ENCODE data around the gene LMX1B.
"Not testable (repeated sequence)": the region's sequence is repeated elsewhere in the genome, so short reads cannot be mapped to it uniquely, and the experiment has no call there.

LMX1B gene

DNA sequence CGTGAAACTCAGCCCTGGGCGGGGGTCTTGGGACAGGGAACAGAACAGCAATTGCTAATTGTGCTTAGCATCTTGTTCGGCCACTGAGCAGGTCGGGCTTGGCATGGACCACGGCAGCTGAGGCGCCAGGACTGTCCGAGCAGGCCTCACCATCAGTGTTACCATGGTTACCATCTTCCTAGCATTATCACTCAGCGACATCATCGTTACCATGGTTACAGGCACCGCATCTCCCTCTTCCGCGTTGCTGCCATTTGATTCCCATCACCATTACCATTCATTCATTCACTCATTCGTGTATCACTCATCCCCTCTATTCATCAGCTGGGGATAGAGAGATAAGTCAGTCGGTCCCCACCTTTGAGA is 110.1 kb downstream of the LMX1B start:
- TF ChIP-seq, protein P1, sequence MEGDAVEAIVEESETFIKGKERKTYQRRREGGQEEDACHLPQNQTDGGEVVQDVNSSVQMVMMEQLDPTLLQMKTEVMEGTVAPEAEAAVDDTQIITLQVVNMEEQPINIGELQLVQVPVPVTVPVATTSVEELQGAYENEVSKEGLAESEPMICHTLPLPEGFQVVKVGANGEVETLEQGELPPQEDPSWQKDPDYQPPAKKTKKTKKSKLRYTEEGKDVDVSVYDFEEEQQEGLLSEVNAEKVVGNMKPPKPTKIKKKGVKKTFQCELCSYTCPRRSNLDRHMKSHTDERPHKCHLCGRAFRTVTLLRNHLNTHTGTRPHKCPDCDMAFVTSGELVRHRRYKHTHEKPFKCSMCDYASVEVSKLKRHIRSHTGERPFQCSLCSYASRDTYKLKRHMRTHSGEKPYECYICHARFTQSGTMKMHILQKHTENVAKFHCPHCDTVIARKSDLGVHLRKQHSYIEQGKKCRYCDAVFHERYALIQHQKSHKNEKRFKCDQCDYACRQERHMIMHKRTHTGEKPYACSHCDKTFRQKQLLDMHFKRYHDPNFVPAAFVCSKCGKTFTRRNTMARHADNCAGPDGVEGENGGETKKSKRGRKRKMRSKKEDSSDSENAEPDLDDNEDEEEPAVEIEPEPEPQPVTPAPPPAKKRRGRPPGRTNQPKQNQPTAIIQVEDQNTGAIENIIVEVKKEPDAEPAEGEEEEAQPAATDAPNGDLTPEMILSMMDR (IDR thresholded peaks at IDR 0.05; ENCODE audit: low read depth, low read length, poor library complexity, severe bottlenecking), result no peak
- no peak for TF ChIP-seq EZH2phosphoT487 (IDR thresholded peaks at IDR 0.05; ENCODE audit: borderline replicate concordance, low read length)

DNA sequence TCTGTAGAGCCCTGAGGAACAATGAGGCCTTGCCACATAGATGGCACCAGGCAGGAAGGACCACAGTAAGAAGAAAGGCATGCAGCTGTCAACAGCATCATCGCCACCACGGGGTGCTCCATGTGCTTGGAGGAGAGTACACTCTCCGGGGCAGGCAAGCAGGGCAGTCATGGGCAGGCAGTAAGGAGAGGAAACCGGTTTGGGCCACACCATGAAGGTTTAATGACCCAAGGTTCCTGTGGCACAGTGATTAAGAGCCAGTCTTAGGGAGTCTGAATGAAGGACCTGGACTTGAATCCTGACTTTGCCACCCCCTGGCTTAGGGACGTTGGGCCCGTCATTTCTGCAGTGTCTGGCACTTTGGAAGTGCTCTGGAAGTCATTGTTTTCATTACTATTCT is 110.5 kb downstream of the LMX1B start:
- Histone ChIP-seq H3K27me3 (ENCODE audit: control insufficient read depth, low read length) (no peaks in the 10 kb centered on the region), H3K79me2 (ENCODE audit: control insufficient read depth, low read length) (no peaks in the 10 kb centered on the region), H3K4me1 (ENCODE audit: control insufficient read depth, low read length) (peaks cover 43% of the 10 kb centered on the region), H3K9me2 (replicated peaks; ENCODE audit: control insufficient read depth, low read length) (no peaks in the 10 kb centered on the region), H3K9me3 (ENCODE audit: control insufficient read depth, insufficient read depth, low read length) (no peaks in the 10 kb centered on the region), H3F3A (ENCODE audit: control insufficient read depth, insufficient read depth) (peaks cover 18% of the 10 kb centered on the region), H4K20me1 (ENCODE audit: control insufficient read depth, insufficient read depth, low read depth, low read length) (no peaks in the 10 kb centered on the region), H3K27ac (ENCODE audit: low read depth, low read length) (no peak overlapping the region), H3K4me3 (ENCODE audit: low read length) (no peak overlapping the region), H3K4me2 (ENCODE audit: low read length) (no peak overlapping the region), H3K36me3 (ENCODE audit: control insufficient read depth, low read length) (no peaks in the 10 kb centered on the region)
- no peak for TF ChIP-seq EZH2phosphoT487 (IDR thresholded peaks at IDR 0.05; ENCODE audit: borderline replicate concordance, low read length)
- TF ChIP-seq, protein P1 (IDR thresholded peaks at IDR 0.05; ENCODE audit: low read depth, low read length, poor library complexity, severe bottlenecking), result no peak

More for the DNA sequence above, 110.1 kb downstream of the LMX1B start:
- Histone ChIP-seq H3K27ac (ENCODE audit: low read depth, low read length) (no peak overlapping the region), H3K9me3 (ENCODE audit: control insufficient read depth, insufficient read depth, low read length) (no peaks in the 10 kb centered on the region), H3K4me2 (ENCODE audit: low read length) (peak overlapping the region; percentile 84), H3K27me3 (ENCODE audit: control insufficient read depth, low read length) (no peaks in the 10 kb centered on the region), H3K4me3 (ENCODE audit: low read length) (peak overlapping the region; percentile 74), H3K9me2 (replicated peaks; ENCODE audit: control insufficient read depth, low read length) (no peaks in the 10 kb centered on the region), H3K36me3 (ENCODE audit: control insufficient read depth, low read length) (no peaks in the 10 kb centered on the region), H3K4me1 (ENCODE audit: control insufficient read depth, low read length) (peaks cover 47% of the 10 kb centered on the region), H3K79me2 (ENCODE audit: control insufficient read depth, low read length) (no peaks in the 10 kb centered on the region), H3F3A (ENCODE audit: control insufficient read depth, insufficient read depth) (peaks cover 18% of the 10 kb centered on the region), H4K20me1 (ENCODE audit: control insufficient read depth, insufficient read depth, low read depth, low read length) (no peaks in the 10 kb centered on the region)

DNA sequence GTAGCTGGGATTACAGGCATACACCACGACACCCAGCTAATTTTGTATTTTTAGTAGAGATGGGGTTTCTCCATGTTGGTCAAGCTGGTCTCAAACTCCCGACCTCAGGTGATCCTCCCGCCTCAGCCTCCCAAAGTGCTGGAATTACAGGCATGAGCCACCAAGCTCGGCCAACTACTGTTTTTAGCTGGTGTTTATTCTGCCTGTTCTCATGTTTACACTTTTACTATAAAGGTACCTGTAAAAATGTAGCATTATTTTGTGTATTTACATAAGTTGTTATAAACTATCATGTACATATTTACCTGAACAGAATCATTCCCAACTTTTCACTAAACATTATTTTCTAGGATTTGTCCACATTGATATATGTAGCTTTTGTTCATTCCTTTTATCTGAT is 111.8 kb downstream of the LMX1B start:
- H3K4me3 ChIP-seq (ENCODE audit: low read length); H3K9me3 ChIP-seq (ENCODE audit: control insufficient read depth, insufficient read depth, low read length); H3K27me3 ChIP-seq (ENCODE audit: control insufficient read depth, low read length); H3K4me2 ChIP-seq (ENCODE audit: low read length); H3K36me3 ChIP-seq (ENCODE audit: control insufficient read depth, low read length); H3K27ac ChIP-seq (ENCODE audit: low read depth, low read length); H3K9me2 ChIP-seq (replicated peaks; ENCODE audit: control insufficient read depth, low read length); H3K79me2 ChIP-seq (ENCODE audit: control insufficient read depth, low read length); H4K20me1 ChIP-seq (ENCODE audit: control insufficient read depth, insufficient read depth, low read depth, low read length): not testable (repeated sequence)
- Histone ChIP-seq H3K4me1 (ENCODE audit: control insufficient read depth, low read length) (peaks cover 30% of the 10 kb centered on the region), H3F3A (ENCODE audit: control insufficient read depth, insufficient read depth) (peaks cover 18% of the 10 kb centered on the region)

DNA sequence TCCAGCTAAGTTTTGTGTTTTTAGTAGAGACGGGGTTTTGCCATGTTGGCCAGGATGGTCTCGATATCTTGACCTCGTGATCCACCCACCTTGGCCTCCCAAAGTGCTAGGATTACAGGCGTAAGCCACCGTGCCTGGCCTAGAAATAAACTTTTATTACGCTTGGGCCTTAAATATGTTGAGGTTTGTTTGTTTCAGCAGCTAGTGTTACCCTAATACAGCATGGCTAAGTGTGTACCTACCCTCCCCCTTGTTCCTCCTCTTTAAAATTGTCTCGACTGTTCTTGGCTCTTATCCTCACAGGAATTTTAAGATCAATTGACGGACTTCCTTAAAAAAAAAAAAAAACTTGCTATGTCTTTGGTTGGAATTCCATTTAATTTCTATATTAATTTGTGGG is 114.5 kb downstream of the LMX1B start:
- not testable (repeated sequence) for H4K20me1 ChIP-seq (ENCODE audit: control insufficient read depth, insufficient read depth, low read depth, low read length); H3K79me2 ChIP-seq (ENCODE audit: control insufficient read depth, low read length); H3K9me2 ChIP-seq (replicated peaks; ENCODE audit: control insufficient read depth, low read length); H3K4me2 ChIP-seq (ENCODE audit: low read length); H3K27me3 ChIP-seq (ENCODE audit: control insufficient read depth, low read length); H3K4me3 ChIP-seq (ENCODE audit: low read length); H3K27ac ChIP-seq (ENCODE audit: low read depth, low read length); H3K9me3 ChIP-seq (ENCODE audit: control insufficient read depth, insufficient read depth, low read length); H3K4me1 ChIP-seq (ENCODE audit: control insufficient read depth, low read length); H3K36me3 ChIP-seq (ENCODE audit: control insufficient read depth, low read length)
- H3F3A ChIP-seq (ENCODE audit: control insufficient read depth, insufficient read depth), result peaks cover 14% of the 10 kb centered on the region

DNA sequence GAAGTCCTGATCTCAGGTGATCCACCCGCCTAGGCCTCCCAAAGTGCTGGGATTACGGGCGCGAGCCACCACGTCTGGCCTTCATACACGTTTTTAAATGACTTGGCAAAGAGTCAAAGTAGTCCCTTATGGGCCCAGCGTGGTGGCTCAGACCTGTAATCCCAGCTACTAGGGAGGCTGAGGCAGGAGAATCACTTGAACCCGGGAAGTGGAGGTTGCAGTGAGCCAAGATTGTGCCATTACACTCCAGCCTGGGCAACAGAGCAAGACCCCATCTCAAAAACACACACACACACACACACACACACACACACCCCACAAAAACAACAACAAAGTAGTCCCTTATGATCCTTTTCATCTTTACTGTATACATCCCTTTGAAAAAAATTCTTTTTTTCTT is 116.9 kb downstream of the LMX1B start:
- peaks cover 11% of the 10 kb centered on the region for H3K9me3 ChIP-seq (ENCODE audit: control insufficient read depth, insufficient read depth, low read length)
- not testable (repeated sequence) for H3K27me3 ChIP-seq (ENCODE audit: control insufficient read depth, low read length); H3K4me1 ChIP-seq (ENCODE audit: control insufficient read depth, low read length); H3K36me3 ChIP-seq (ENCODE audit: control insufficient read depth, low read length); H3K4me3 ChIP-seq (ENCODE audit: low read length); H3K79me2 ChIP-seq (ENCODE audit: control insufficient read depth, low read length); H3K9me2 ChIP-seq (replicated peaks; ENCODE audit: control insufficient read depth, low read length); H4K20me1 ChIP-seq (ENCODE audit: control insufficient read depth, insufficient read depth, low read depth, low read length); H3F3A ChIP-seq (ENCODE audit: control insufficient read depth, insufficient read depth); H3K4me2 ChIP-seq (ENCODE audit: low read length); H3K27ac ChIP-seq (ENCODE audit: low read depth, low read length)
